ENCODE results near the gene PRKCSH. TPM values are rescaled to one million over a fixed set of nuclear protein-coding genes. Genes with fewer than 3 reads are reported as not detected.

Gene PRKCSH
- total RNA-seq, 1 experiment from 2014 or later = 431 TPM

DNA sequence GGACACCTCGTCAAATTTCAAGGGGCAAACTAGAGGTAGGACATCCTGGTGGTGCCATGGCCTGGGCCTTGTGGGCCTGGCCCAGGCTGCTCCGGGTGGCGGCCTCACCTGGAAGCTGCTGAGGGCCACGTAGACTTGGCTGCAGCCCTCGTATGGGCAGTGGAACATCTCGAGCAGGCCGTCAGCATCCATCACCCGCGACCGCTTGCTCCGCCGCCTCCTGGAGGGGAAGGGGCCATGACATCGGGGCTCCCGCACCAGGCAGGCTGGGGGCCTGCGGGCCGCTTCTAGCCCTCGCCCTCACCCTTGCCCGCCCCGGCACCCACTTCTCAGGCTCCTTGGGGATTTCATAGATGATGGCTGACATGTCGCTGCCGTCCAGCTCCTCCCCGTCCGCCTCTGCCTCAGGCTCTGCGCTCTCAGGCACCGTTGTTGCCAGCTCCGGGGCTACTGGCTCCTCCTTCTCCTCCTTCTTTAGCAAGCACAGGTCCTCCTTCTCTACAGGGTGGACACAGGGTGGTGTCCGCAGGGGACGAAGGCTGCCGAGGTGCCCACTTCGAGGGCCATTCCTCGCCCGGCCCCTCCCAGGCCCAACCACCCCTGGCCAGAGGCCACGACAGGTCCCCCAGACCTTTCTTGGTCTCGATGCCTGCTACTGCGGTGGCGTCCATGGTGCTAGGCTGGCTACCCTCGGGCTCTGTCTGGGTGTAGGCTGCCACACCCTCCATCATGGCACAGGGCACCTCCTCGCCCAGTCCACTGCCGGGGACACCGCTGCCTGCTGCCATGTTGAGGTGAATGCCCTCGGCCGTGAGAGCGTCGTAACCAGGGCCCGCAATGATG lies 51.4 kb downstream of the PRKCSH start:
- no peak for DNase-seq
- Histone ChIP-seq H3K79me2 (ENCODE audit: insufficient read depth, low read length) (no peaks in the 10 kb centered on the region), H3K4me1 (ENCODE audit: insufficient read depth, low read length) (no peaks in the 10 kb centered on the region), H4K91ac (ENCODE audit: insufficient read length, low read depth, low read length) (no peak overlapping the region), H3K4ac (ENCODE audit: low read depth, low read length) (no peak overlapping the region), H2BK120ac (ENCODE audit: low read depth, low read length, poor library complexity, severe bottlenecking) (no peak overlapping the region), H2BK20ac (ENCODE audit: low read depth, low read length, poor library complexity, severe bottlenecking) (no peak overlapping the region), H4K8ac (replicated peaks; ENCODE audit: insufficient read length, low read depth, low read length) (no peak overlapping the region), H3K27ac (ENCODE audit: insufficient read length, low read depth, low read length) (no peak overlapping the region), H3K14ac (ENCODE audit: insufficient read depth, low read length) (no peak overlapping the region), H4K20me1 (ENCODE audit: control insufficient read depth, insufficient read depth, insufficient read length) (no peaks in the 10 kb centered on the region), H2AK5ac (ENCODE audit: insufficient read length, low read length) (no peak overlapping the region), H3K79me1 (ENCODE audit: insufficient read depth, low read depth, low read length, poor library complexity, severe bottlenecking) (no peaks in the 10 kb centered on the region), H2BK15ac (ENCODE audit: low read depth, low read length) (no peak overlapping the region), H3K9me3 (ENCODE audit: control insufficient read depth, low read depth, low read length) (no peaks in the 10 kb centered on the region), H3K9ac (ENCODE audit: extremely low read depth, insufficient read length, low read length) (no peak overlapping the region), H2AFZ (ENCODE audit: low read length) (no peak overlapping the region), H3K4me2 (ENCODE audit: insufficient read depth, insufficient read length, low read length) (no peak overlapping the region), H3T11ph (ENCODE audit: low read length) (no peak overlapping the region), H3K27me3 (ENCODE audit: insufficient read depth, low read length) (no peaks in the 10 kb centered on the region; the same call in 1 of the 2 replicates), H2BK12ac (ENCODE audit: insufficient read length, low read depth, low read length) (no peak overlapping the region), H4K5ac (ENCODE audit: insufficient read length, low read depth, low read length) (no peak overlapping the region), H3K23ac (ENCODE audit: insufficient read length, low read depth, low read length) (no peak overlapping the region), H3K18ac (ENCODE audit: insufficient read length, low read depth, low read length) (no peak overlapping the region), H3K23me2 (ENCODE audit: insufficient read length, low read depth, low read length, poor library complexity, severe bottlenecking) (peaks cover 2% of the 10 kb centered on the region), H2BK5ac (ENCODE audit: insufficient read length, low read length) (no peak overlapping the region), H3K56ac (ENCODE audit: insufficient read length, low read depth, low read length) (no peak overlapping the region)
- Mint-ChIP-seq H3K36me3 (ENCODE audit: insufficient read depth in 1 of 3, low read depth in 3 of 3) (peaks cover 0 to 8% (median 0%) of the 10 kb centered on the region in 3 experiments; a peak in 3 of 7 replicates), H3K4me3 (no peak overlapping the region), H3K27ac (no peak overlapping the region), H3K4me1 (peaks cover 3 to 8% of the 10 kb centered on the region in 2 experiments), H3K27me3 (ENCODE audit: low read depth) (peaks cover 3% of the 10 kb centered on the region), H3K9me3 (peaks cover 0 to 2% of the 10 kb centered on the region in 2 experiments; a peak in 2 of 5 replicates)
- TF ChIP-seq, protein P1, sequence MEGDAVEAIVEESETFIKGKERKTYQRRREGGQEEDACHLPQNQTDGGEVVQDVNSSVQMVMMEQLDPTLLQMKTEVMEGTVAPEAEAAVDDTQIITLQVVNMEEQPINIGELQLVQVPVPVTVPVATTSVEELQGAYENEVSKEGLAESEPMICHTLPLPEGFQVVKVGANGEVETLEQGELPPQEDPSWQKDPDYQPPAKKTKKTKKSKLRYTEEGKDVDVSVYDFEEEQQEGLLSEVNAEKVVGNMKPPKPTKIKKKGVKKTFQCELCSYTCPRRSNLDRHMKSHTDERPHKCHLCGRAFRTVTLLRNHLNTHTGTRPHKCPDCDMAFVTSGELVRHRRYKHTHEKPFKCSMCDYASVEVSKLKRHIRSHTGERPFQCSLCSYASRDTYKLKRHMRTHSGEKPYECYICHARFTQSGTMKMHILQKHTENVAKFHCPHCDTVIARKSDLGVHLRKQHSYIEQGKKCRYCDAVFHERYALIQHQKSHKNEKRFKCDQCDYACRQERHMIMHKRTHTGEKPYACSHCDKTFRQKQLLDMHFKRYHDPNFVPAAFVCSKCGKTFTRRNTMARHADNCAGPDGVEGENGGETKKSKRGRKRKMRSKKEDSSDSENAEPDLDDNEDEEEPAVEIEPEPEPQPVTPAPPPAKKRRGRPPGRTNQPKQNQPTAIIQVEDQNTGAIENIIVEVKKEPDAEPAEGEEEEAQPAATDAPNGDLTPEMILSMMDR (conservative IDR thresholded peaks at IDR 0.05) = no peak
- WGBS (ENCODE audit: extremely low coverage, insufficient read length, low lambda C conversion rate) = no CpG with 5 or more reads among the region's 45 CpGs

All from H9 (cell line).